GM12873 (cell line): ENCODE results near the gene SEC31A.

Source experiments
- CTCF ChIP-seq: IDR thresholded peaks from 2 replicates; pipeline ENCODE4 v1.5.1; 2012; ENCODE audit warnings: low read depth, mild to moderate bottlenecking, moderate library complexity, low read length, control low read depth; ENCODE audit not compliant: insufficient read depth; ENCODE audit errors: missing control alignments

The SEC31A gene

GRCh38 chr4:82900411-82901182, 9.6 kb upstream of the SEC31A start, which contains the start of gene THAP9:
TSS of gene THAP9 (plus strand) at chr4:82900735. CDS start at chr4:82900803, 68 bp downstream.
- TF ChIP-seq CTCF, result no peak

- TF ChIP-seq CTCF, result no peak
These were observed 9.1 kb upstream of the SEC31A start for GRCh38 chr4:82900066-82900410.

GRCh38 chr4:82899374-82900065, 8.6 kb upstream of the SEC31A start:
- TF ChIP-seq CTCF, result no peak

GRCh38 chr4:82898322-82899243, 7.6 kb upstream of the SEC31A start:
- TF ChIP-seq CTCF, result peak; percentile 32

- no peak for TF ChIP-seq CTCF
These were observed 5.8 kb upstream of the SEC31A start for GRCh38 chr4:82896755-82897154.

GRCh38 chr4:82893942-82894341, 3.0 kb upstream of the SEC31A start:
- no peak for TF ChIP-seq CTCF

GRCh38 chr4:82892467-82892802, 1.5 kb upstream of the SEC31A start:
- TF ChIP-seq CTCF, result no peak
